NB4 (cell line): Measurements from ENCODE around the gene UMOD.
"Not testable (repeated sequence)": the region's sequence is repeated elsewhere in the genome, so short reads cannot be mapped to it uniquely, and the experiment has no call there.

Source experiments
- POLR2A ChIP-seq: IDR thresholded peaks from 2 replicates; pipeline ENCODE4 v1.6.1; 2011; ENCODE audit warnings: mild to moderate bottlenecking; ENCODE audit not compliant: insufficient read length; ENCODE audit errors: extremely low read depth
- TF ChIP-seq, protein P1 (sequence below): IDR thresholded peaks from one replicate; pipeline ENCODE4 v1.5.1; 2012; ENCODE audit warnings: low read depth, low read length

DNA sequence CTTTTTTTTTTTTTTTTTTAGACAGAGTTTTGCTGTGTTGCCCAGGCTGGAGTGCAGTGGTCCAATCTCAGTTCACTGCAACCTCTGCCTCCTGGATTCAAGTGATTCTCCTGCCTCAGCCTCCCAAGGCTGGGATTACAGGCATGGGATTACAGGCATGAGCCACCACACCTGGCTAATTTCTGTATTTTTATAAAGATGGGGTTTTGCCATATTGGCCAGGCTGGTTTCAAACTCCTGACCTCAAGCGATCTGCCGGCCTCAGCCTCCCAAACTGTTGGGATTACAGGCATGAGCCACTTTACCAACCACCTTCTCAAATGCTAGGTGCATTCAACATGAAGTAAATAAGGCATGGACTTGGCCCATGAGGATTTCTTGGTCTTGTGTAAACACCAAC, 31.5 kb downstream of the UMOD start:
- TF ChIP-seq, protein P1, sequence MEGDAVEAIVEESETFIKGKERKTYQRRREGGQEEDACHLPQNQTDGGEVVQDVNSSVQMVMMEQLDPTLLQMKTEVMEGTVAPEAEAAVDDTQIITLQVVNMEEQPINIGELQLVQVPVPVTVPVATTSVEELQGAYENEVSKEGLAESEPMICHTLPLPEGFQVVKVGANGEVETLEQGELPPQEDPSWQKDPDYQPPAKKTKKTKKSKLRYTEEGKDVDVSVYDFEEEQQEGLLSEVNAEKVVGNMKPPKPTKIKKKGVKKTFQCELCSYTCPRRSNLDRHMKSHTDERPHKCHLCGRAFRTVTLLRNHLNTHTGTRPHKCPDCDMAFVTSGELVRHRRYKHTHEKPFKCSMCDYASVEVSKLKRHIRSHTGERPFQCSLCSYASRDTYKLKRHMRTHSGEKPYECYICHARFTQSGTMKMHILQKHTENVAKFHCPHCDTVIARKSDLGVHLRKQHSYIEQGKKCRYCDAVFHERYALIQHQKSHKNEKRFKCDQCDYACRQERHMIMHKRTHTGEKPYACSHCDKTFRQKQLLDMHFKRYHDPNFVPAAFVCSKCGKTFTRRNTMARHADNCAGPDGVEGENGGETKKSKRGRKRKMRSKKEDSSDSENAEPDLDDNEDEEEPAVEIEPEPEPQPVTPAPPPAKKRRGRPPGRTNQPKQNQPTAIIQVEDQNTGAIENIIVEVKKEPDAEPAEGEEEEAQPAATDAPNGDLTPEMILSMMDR, result not testable (repeated sequence)
- TF ChIP-seq POLR2A, result not testable (repeated sequence)
